Measurements from ENCODE around the gene GRID2. TPM values are rescaled to one million over a fixed set of nuclear protein-coding genes. Genes with fewer than 3 reads are reported as not detected.

The GRID2 gene
- total RNA-seq, 1 donor from 2014 or later = not detected

DNA sequence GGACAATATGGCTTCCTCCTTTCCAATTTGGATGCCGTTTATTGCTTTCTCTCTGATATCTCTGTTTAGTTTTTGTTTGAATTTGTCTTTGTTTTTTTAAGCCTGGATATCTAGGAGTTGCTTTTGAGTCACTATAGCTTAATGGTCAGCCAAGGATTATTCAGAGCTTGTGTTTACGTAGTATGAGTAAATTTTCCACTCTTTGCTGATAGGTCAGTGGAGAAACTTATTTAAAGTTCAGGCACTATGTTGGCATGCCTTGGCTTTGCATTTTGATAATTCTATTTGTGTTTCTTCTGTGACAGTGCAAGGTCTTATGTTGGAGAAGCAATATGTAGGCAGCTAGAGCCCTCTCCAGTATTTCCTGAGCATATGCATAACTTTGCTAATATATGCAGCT, 315.2 kb downstream of the GRID2 start:
- H3K9me3 Mint-ChIP-seq = peaks cover 17% of the 10 kb centered on the region
- H3K27ac Mint-ChIP-seq = no peak overlapping the region
- no peaks in the 10 kb centered on the region for H3K4me1 Mint-ChIP-seq (ENCODE audit: low read depth)
- no peaks in the 10 kb centered on the region for H3K27me3 Mint-ChIP-seq (ENCODE audit: low read depth)
- no peak for DNase-seq (ENCODE audit: low spot score)
- no peaks in the 10 kb centered on the region for H3K36me3 Mint-ChIP-seq (ENCODE audit: low read depth)
- intact Hi-C loops (cut with micrococcal nuclease) = no loop called here
- H3K4me3 Mint-ChIP-seq (ENCODE audit: low read depth) = no peak overlapping the region

DNA sequence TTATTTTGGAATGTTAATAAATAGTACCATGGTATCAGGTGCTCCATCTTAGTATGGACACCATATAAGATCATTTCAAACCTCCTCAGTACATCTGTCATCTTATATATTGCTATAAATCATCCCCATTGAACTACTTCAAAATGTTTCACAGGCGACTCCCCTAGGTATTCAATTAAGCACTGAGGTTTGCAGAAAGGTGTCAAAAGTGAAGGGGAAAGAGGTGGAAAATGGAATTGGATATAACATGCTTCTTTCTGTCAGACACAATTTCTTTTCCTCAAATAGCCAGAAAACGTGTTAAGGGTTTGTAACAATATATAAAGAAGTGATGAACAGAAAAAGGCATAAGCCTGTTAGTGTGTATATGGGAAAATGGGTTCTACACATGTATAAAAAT, 325.5 kb downstream of the GRID2 start:
- Mint-ChIP-seq H3K9me3 (peaks cover 19% of the 10 kb centered on the region), H3K4me3 (ENCODE audit: low read depth) (no peak overlapping the region), H3K27ac (no peak overlapping the region), H3K36me3 (ENCODE audit: low read depth) (no peaks in the 10 kb centered on the region), H3K27me3 (ENCODE audit: low read depth) (no peaks in the 10 kb centered on the region), H3K4me1 (ENCODE audit: low read depth) (no peaks in the 10 kb centered on the region)
- intact Hi-C loops (cut with micrococcal nuclease) = no loop called here
- no peak for DNase-seq (ENCODE audit: low spot score)

DNA sequence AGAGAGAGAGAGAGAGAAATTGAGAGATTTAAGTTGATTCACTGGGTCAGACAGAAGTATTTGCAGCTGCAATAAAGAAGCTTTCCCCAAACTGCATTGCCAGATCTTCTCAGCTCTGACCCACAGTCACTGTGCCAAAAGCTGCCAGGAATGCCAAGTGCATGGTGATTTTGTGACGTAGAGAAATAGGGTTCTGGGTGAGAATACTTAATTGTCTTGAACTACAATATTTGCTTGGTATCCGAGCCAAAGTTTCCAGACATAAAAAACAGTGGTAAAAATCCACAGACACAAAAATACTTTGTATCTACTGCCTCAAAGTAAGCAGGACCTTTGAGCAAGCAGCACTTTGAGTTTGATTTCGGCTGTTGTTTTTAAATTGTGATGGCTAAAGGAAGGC, 331.1 kb downstream of the GRID2 start:
- no peaks in the 10 kb centered on the region for H3K36me3 Mint-ChIP-seq (ENCODE audit: low read depth)
- DNase-seq (ENCODE audit: low spot score) = no peak
- H3K9me3 Mint-ChIP-seq = peaks cover 17% of the 10 kb centered on the region
- intact Hi-C loops (cut with micrococcal nuclease) = no loop called here
- H3K4me1 Mint-ChIP-seq (ENCODE audit: low read depth) = no peaks in the 10 kb centered on the region
- no peak overlapping the region for H3K27ac Mint-ChIP-seq
- no peaks in the 10 kb centered on the region for H3K27me3 Mint-ChIP-seq (ENCODE audit: low read depth)
- no peak overlapping the region for H3K4me3 Mint-ChIP-seq (ENCODE audit: low read depth)

DNA sequence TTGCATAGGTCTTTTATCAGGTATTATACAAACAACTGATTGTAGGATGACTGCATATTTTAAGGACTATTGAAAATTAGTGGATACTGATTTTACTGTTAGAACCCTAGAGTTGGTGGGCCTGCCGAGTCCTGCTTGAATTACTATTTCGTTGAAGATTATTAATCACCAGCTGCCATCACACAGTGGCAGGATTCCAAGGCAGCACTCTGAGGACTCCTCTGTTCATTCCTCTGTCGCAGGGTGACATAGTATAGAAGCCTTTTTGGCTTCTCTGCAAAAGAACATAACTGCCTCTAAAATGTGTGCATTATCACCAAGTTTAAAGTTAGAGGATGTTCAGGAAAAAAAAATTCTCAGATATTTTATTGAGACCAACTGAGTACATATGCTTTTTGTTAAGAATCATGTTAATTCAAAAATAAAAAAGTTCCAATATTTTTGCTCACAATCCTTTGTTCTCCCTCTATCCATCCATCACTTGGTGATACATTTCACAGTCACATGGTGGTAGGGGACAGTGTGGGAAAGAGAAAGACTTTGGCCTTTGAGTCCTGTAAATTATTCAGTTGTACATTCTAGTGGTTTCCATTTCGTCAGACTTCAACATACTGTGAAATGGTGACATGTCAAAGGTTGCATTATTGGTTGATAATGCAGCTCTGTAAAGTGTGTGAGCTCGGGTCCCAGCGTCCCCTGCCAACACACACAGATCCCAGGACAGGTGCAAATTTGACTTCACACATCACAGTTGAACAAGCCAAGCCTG, 332.5 kb downstream of the GRID2 start:
- DNase-seq (ENCODE audit: low spot score) = no peak
- no peak overlapping the region for H3K27ac Mint-ChIP-seq
- H3K4me1 Mint-ChIP-seq (ENCODE audit: low read depth) = no peaks in the 10 kb centered on the region
- H3K36me3 Mint-ChIP-seq (ENCODE audit: low read depth) = no peaks in the 10 kb centered on the region
- peaks cover 11% of the 10 kb centered on the region for H3K9me3 Mint-ChIP-seq
- H3K27me3 Mint-ChIP-seq (ENCODE audit: low read depth) = no peaks in the 10 kb centered on the region
- no peak overlapping the region for H3K4me3 Mint-ChIP-seq (ENCODE audit: low read depth)
- intact Hi-C loops (cut with micrococcal nuclease) = no loop called here

DNA sequence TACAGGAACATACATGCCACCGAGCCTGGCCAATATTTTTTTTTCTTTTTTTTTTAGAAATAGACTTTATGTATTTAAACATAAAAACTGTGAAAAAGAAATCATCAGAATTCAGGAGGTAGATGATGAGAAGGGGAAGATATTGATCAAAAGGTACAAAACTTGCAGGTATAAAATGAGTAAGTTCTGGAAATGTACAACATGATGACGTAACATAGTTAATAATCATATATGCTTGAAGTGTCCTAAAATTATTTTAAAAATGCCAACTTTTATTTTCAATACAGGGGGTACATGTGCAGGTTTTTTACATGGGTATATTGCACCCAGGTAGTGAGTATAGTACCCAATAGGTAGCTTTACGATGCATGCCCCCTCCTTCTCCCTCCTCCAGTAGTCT, 337.6 kb downstream of the GRID2 start:
- Mint-ChIP-seq H3K4me1 (ENCODE audit: low read depth) (no peaks in the 10 kb centered on the region), H3K4me3 (ENCODE audit: low read depth) (no peak overlapping the region), H3K9me3 (no peaks in the 10 kb centered on the region), H3K27ac (no peak overlapping the region), H3K36me3 (ENCODE audit: low read depth) (no peaks in the 10 kb centered on the region), H3K27me3 (ENCODE audit: low read depth) (no peaks in the 10 kb centered on the region)
- intact Hi-C loops (cut with micrococcal nuclease) = no loop called here
- no peak for DNase-seq (ENCODE audit: low spot score)

DNA sequence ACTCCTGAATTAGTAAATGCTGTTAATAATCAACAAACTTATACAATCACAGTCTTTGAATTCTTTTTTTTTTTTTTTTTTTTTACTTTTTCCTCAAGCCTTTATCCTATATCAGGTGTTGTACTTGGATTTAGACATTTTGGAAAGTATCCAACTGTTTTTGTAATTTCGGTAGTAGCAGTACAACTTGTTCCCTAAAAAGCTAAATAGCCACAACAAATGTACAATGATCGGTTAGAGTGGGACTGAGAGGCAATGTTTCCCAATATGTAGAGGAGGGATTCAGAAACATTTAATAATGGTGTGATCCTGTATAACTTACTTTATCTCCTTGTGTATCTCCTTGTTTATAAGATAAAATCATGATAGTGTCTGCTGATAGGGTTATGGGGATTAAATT, 343.1 kb downstream of the GRID2 start:
- intact Hi-C loops (cut with micrococcal nuclease) = no loop called here
- H3K4me3 Mint-ChIP-seq (ENCODE audit: low read depth) = no peak overlapping the region
- no peaks in the 10 kb centered on the region for H3K36me3 Mint-ChIP-seq (ENCODE audit: low read depth)

DNA sequence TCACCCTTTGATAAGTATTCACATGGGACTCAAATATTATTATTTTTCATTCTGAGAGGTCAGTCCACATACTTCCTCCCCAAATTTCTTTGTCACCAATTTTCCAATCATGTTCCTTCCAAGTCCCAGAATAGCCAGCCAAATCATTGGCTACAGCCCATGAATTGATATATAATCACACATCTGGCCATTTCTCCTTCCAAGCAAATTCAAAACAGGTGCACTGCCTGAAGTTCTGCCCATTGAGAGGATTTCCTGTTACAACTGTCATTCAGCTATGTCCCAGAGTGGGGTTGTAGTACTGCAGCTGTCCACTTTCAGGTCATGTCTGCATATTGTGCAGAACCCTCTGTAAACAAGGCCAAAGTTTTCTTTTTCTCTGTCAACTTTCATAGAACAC, 347.8 kb downstream of the GRID2 start:
- H3K27me3 Mint-ChIP-seq (ENCODE audit: low read depth) = no peaks in the 10 kb centered on the region
- H3K4me3 Mint-ChIP-seq (ENCODE audit: low read depth) = no peak overlapping the region
- peaks cover 5% of the 10 kb centered on the region for H3K9me3 Mint-ChIP-seq
- H3K27ac Mint-ChIP-seq = no peak overlapping the region
- intact Hi-C loops (cut with micrococcal nuclease) = no loop called here
- no peaks in the 10 kb centered on the region for H3K4me1 Mint-ChIP-seq (ENCODE audit: low read depth)
- DNase-seq (ENCODE audit: low spot score) = no peak
- H3K36me3 Mint-ChIP-seq (ENCODE audit: low read depth) = no peaks in the 10 kb centered on the region

More for the DNA sequence above, 343.1 kb downstream of the GRID2 start:
- H3K9me3 Mint-ChIP-seq = peaks cover 5% of the 10 kb centered on the region
- no peak overlapping the region for H3K27ac Mint-ChIP-seq
- no peak for DNase-seq (ENCODE audit: low spot score)
- no peaks in the 10 kb centered on the region for H3K27me3 Mint-ChIP-seq (ENCODE audit: low read depth)
- H3K4me1 Mint-ChIP-seq (ENCODE audit: low read depth) = no peaks in the 10 kb centered on the region

DNA sequence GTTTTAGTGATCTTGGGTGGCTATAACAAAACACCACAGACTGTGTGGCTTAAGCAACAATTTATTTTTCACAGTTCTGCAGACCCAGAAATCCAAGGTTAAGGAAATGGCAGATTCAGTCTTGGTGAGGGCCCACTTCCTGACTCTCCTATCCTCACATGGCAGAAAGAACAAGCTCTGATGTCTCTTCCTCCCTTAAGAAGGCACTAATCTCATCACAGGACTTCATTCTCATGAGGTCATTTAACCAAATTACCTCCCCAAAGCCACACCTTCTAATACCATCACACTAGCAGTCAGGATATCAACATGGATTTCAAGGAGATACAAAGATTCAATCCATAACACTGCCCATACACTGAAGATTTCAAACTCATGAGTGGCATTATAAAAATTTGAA, 350.3 kb downstream of the GRID2 start:
- Mint-ChIP-seq H3K27me3 (ENCODE audit: low read depth) (no peaks in the 10 kb centered on the region), H3K9me3 (peaks cover 5% of the 10 kb centered on the region), H3K4me3 (ENCODE audit: low read depth) (no peak overlapping the region), H3K4me1 (ENCODE audit: low read depth) (no peaks in the 10 kb centered on the region), H3K36me3 (ENCODE audit: low read depth) (no peaks in the 10 kb centered on the region), H3K27ac (no peak overlapping the region)
- DNase-seq (ENCODE audit: low spot score) = no peak
- intact Hi-C loops (cut with micrococcal nuclease) = no loop called here

DNA sequence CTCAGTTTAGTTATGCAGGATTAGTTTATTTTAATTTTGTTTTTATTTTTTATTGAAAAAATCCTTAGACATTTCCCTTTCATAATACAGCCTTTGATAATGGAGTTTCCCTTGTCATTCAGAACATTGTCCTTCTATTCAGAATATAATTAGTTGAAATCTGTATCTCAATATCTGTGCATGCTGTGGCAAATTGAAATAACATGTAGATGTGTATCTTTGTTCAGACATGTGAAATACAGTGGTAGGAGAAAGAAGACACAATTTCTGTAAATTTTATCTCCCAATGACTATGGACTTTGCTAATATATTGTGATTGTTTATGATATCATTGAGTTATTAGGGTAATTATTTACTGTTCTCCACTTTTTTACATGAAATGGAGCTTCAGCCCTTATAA, 353.9 kb downstream of the GRID2 start:
- Mint-ChIP-seq H3K27ac (no peak overlapping the region), H3K4me3 (ENCODE audit: low read depth) (no peak overlapping the region), H3K36me3 (ENCODE audit: low read depth) (no peaks in the 10 kb centered on the region), H3K27me3 (ENCODE audit: low read depth) (no peaks in the 10 kb centered on the region), H3K9me3 (no peaks in the 10 kb centered on the region), H3K4me1 (ENCODE audit: low read depth) (no peaks in the 10 kb centered on the region)
- intact Hi-C loops (cut with micrococcal nuclease) = no loop called here
- no peak for DNase-seq (ENCODE audit: low spot score)

DNA sequence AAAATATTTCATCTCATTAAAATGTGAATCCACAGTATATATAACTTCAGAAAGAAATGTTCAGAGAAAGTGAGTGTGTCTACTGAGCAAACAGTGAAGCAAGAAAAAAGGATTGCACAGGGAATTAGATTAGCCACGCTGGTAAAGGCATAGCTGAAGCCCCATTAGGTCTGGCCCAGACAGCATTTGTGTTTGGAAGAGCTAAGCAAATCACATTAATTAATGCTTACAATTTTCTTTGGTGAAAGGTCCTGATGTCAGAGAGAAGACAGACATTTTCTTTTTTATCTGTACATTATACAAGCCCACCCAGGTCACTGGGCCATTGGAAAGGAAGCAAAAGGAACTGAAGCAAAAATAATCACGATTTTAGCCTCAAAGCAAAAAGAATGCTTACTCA, 354.6 kb downstream of the GRID2 start:
- Mint-ChIP-seq H3K27ac (no peak overlapping the region), H3K27me3 (ENCODE audit: low read depth) (no peaks in the 10 kb centered on the region), H3K36me3 (ENCODE audit: low read depth) (no peaks in the 10 kb centered on the region), H3K9me3 (no peaks in the 10 kb centered on the region), H3K4me1 (ENCODE audit: low read depth) (no peaks in the 10 kb centered on the region), H3K4me3 (ENCODE audit: low read depth) (no peak overlapping the region)
- intact Hi-C loops (cut with micrococcal nuclease) = no loop called here
- no peak for DNase-seq (ENCODE audit: low spot score)

DNA sequence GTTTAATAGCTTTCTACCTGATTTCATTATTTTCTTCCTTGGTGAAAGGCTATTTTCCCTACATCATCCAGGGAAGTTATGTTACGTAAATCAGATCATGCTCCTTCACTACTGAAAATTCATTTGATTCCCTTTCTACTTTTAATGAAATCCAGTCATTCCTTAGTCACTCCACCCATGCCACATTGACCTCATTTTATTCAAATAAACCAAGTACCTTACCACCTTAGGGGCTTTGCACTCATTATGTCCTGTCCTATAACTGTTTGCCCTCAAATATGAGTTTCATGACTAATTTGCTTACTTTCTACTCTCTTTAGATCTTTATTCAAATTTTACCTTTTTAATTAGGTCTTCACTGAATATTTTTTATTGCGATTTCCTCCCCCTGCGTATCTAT, 374.0 kb downstream of the GRID2 start:
- peaks cover 35% of the 10 kb centered on the region for H3K9me3 Mint-ChIP-seq
- H3K27ac Mint-ChIP-seq = no peak overlapping the region
- H3K27me3 Mint-ChIP-seq (ENCODE audit: low read depth) = no peaks in the 10 kb centered on the region
- intact Hi-C loops (cut with micrococcal nuclease) = no loop called here
- H3K4me3 Mint-ChIP-seq (ENCODE audit: low read depth) = no peak overlapping the region
- H3K4me1 Mint-ChIP-seq (ENCODE audit: low read depth) = no peaks in the 10 kb centered on the region
- DNase-seq (ENCODE audit: low spot score) = no peak
- H3K36me3 Mint-ChIP-seq (ENCODE audit: low read depth) = no peaks in the 10 kb centered on the region

DNA sequence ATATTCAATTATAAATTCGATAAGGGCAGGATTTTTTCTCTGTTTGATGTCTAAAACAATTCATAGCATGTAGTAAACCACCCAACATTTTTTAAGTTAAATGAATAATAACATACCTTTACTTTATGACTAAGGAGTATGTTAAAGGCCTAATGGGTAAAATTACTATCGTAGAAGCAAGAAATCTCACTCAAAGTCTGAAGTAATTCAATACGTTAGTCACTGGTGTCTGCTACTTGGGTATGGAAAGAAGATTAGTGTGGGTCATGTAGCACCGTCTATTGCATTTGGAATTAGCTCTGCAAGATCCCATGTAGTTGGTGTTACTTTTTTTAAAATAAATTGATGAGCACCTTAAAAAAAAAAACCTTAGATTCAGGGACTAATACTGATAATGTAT, 374.5 kb downstream of the GRID2 start:
- peaks cover 35% of the 10 kb centered on the region for H3K9me3 Mint-ChIP-seq
- H3K27me3 Mint-ChIP-seq (ENCODE audit: low read depth) = no peaks in the 10 kb centered on the region
- DNase-seq (ENCODE audit: low spot score) = no peak
- H3K4me3 Mint-ChIP-seq (ENCODE audit: low read depth) = no peak overlapping the region
- H3K4me1 Mint-ChIP-seq (ENCODE audit: low read depth) = no peaks in the 10 kb centered on the region
- no peak overlapping the region for H3K27ac Mint-ChIP-seq
- no peaks in the 10 kb centered on the region for H3K36me3 Mint-ChIP-seq (ENCODE audit: low read depth)
- intact Hi-C loops (cut with micrococcal nuclease) = no loop called here

DNA sequence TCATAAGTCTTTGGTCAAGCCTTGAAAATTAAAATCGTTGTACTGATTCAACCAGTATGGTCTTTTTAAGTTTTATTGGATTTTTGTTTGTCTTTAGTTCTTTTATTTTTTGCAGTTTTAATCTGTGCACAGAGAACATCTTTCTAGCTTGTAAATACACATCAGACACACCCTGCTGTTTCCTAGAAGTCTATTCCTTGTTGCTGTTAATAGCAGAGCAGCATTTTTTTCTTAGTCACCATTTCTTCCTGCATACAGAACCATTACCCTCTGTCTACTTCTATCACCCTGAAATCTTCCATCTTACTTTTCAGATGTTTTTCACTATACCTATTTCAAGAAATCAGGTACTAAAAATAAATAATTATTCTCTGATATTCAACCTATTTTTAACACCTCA, 375.4 kb downstream of the GRID2 start:
- no peak overlapping the region for H3K4me3 Mint-ChIP-seq (ENCODE audit: low read depth)
- H3K27ac Mint-ChIP-seq = no peak overlapping the region
- no peaks in the 10 kb centered on the region for H3K4me1 Mint-ChIP-seq (ENCODE audit: low read depth)
- DNase-seq (ENCODE audit: low spot score) = no peak
- no peaks in the 10 kb centered on the region for H3K27me3 Mint-ChIP-seq (ENCODE audit: low read depth)
- intact Hi-C loops (cut with micrococcal nuclease) = no loop called here
- H3K9me3 Mint-ChIP-seq = peaks cover 35% of the 10 kb centered on the region
- no peaks in the 10 kb centered on the region for H3K36me3 Mint-ChIP-seq (ENCODE audit: low read depth)

DNA sequence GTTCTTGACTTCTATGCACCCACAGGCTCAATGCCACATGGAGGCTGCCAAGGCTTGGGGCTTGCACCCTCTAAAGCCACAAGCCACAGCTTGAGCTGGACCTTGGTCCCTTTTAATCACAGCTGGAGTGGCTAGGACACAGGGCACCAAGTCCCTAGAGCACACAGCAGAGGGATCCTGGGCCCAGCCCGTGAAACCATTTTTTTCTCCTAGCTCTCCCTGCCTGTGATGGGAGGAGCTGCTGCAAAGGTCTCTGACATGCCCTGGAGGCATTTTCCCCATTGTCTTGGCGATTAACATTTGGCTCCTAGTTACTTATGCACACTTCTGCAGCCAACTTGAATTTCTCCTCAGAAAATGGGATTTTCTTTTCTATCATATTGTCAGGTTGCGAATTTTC, 410.9 kb downstream of the GRID2 start:
- peaks cover 14% of the 10 kb centered on the region for H3K9me3 Mint-ChIP-seq
- H3K27ac Mint-ChIP-seq = no peak overlapping the region
- no peaks in the 10 kb centered on the region for H3K36me3 Mint-ChIP-seq (ENCODE audit: low read depth)
- H3K4me3 Mint-ChIP-seq (ENCODE audit: low read depth) = no peak overlapping the region
- H3K27me3 Mint-ChIP-seq (ENCODE audit: low read depth) = no peaks in the 10 kb centered on the region
- DNase-seq (ENCODE audit: low spot score) = no peak
- intact Hi-C loops (cut with micrococcal nuclease) = no loop called here
- no peaks in the 10 kb centered on the region for H3K4me1 Mint-ChIP-seq (ENCODE audit: low read depth)

Measured in activated T-helper 2 cell treated with anti-CD3 and anti-CD28 coated beads, Interferon-gamma antibody, Interleukin-2, Interleukin-4, amounts not matched to agents 10 μg/mL and 5 μg/mL and 100 μg/mL, durations not matched to agents 14 hours and 24 hours and 36 hours (primary cell).